GM10266 (cell line): Measurements from ENCODE around the gene HOXD10.

ENCODE experiments used
- DNase-seq: peaks from one replicate; pipeline ENCODE4 v3.0.0; 2012; ENCODE audit errors: extremely low spot score
- CTCF ChIP-seq: IDR thresholded peaks from 2 replicates; pipeline ENCODE4 v1.5.1; 2012; ENCODE audit warnings: mild to moderate bottlenecking, low read depth; ENCODE audit not compliant: control insufficient read depth, insufficient read depth; ENCODE audit errors: missing control alignments

Gene HOXD10

DNA sequence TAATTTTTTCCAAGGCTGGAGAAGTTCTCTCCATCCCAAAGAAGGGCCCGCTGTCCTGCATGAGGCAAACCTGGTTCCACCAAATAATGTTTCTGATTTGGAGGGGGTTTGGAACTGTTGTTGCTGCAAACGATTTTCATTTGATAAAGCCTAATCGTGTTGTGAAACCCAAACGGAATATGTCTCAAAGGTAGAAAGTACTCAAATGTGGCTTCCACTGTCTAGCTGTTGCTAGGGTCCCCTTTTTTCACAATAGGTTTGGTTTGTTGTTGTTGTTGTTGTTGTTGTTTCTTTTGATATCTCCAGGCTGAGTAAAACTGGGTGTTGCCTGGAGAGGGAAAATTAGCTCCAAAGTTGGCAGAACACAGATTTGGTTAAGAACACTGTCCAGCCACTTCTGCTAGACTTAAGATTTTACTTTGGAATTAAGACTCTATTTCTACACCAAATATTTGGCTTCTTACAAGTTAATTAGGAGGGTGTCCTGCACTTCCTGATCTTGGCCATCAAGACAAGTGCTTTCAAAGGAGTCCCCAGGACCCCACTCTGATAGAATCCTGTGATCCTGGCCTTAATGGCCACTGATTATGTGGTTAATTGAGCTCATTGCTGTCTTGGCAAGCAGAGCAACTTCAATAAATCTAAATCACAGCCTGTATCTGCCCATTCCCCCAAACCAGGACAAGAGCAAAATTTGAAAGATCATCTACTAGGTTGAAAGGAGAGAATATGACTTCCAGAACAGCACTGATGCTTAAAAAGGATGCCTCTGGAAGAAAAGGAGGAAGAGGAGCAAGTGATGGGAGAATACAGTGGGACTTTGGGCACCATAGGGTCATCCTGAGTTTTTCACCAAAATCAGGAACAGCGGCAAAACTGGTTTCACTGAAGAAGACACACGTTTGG lies 27.4 kb upstream of the HOXD10 start:
- no peak for TF ChIP-seq CTCF
- no peak for DNase-seq

DNA sequence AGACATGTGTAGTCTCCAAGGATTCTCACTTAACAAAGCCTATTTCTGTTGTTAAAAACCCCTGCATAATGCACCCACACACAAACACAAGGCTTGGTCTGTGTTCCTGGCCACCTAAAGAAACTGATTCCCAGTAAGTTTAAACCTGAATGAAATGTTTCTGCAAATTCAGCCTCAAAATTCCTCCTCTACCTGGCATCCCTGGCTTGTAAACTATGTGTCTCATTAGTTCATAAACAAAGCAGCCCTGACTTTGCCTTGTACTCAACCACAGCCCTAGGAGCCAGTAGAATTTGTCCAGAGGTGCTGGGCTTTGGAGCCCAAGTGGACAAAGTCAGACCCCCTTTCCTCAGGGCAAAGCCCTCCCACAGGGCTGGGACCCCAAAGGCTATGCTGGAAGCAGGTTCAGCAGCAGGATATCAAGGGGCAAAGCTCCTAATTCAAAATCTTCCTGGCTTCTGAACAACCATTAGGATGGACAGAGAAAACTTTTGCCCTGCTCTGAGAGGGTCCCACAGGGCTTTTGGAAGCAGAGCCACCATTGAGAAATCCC lies 26.7 kb upstream of the HOXD10 start:
- TF ChIP-seq CTCF, result no peak
- no peak for DNase-seq

DNA sequence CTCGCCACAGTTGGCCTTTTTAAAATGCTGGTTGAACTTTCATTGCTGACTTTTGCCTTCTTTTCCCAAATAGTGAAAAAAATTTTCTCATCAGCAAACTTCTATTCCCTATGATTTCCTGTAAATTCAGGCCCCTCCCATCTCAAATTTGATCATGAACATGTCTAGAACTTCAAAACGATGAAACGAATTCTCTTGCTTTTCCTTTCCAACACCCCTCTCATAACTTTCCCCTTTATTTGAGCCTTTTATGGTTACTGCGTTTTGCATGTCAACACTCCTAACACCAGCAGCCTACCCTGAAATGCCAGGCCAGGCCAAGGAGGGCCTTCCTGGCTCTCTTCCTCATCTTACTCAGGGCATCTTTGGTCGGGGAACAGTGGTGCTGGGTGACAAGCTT lies 25.7 kb upstream of the HOXD10 start:
- DNase-seq, result no peak
- no peak for TF ChIP-seq CTCF

- DNase-seq, result no peak
Measured at GRCh38 chr2:176091329-176092258, 25.0 kb upstream of the HOXD10 start.

GRCh38 chr2:176092270-176093144 lies 24.1 kb upstream of the HOXD10 start, which contains the start of gene HOXD13:
TSS of gene HOXD13 (plus strand) at chr2:176092721. CDS start at chr2:176092891, 170 bp downstream.
- peak; percentile 31 for DNase-seq
- TF ChIP-seq CTCF, result no peak

More at GRCh38 chr2:176091329-176092258, 25.0 kb upstream of the HOXD10 start:
- no peak for TF ChIP-seq CTCF

- no peak for TF ChIP-seq CTCF
- no peak for DNase-seq
Measured at GRCh38 chr2:176093145-176093897, 23.3 kb upstream of the HOXD10 start.
